Glomerular endothelial cell (primary cell): ENCODE measurements around the gene RFT1. TPM values are rescaled to one million over a fixed set of nuclear protein-coding genes. Genes with fewer than 3 reads are reported as not detected.

Experiments
- DNase-seq: peaks from one replicate; pipeline ENCODE4 v3.0.0-alpha.2; 2011; ENCODE audit warnings: low read depth, low spot score; ENCODE audit errors: extremely low read depth
- total RNA-seq: library from RNA; depleted of rRNA; stranded (reverse); fragments of >200 nt; gene quantifications from 2 replicates; pipeline ENCODE4 v1.2.3, GENCODE V29; 2015

Gene RFT1
- total RNA-seq, 1 donor from 2014 or later, result 13.5 TPM

DNA sequence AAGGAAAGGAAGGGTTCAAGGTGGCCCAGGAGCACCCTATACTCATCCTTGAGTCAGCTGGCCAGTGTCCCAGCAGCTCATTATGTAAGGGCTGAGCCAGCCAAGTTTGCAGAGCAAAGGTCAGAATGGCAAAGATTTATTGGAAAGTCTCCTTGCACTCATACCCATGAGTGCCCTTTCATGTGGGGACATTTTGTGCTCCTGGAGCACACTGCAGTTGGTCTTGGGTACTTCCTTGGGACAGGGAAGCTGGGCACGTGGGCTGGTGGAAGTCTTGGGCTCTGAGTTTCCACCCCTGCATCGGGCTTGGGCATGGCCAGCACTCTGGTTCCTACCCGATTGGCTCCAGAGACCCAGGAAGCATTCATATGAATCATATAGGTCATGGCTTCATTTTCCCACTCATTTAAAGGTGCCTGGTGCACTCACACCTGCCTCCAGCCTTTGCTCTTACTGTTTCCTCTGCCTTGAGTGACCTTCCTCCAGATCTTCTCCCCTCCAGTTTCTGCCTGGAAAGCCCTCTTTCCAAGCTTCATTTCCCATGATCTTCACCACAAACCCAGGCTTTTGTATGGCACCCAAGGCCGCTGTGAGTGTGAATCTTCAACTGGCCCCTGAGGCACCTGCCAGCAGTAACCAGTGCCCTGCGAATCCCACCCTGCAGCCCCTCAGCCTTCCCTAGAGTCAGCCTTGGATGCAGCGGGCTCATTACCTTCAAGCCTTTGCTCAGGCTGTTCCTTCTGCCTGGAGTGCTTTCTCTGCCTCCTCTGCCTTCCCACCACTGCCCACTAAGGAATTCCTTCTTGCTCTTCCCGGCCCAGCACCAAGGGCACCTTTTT is 20.2 kb upstream of the RFT1 start:
- DNase-seq, result no peak

DNA sequence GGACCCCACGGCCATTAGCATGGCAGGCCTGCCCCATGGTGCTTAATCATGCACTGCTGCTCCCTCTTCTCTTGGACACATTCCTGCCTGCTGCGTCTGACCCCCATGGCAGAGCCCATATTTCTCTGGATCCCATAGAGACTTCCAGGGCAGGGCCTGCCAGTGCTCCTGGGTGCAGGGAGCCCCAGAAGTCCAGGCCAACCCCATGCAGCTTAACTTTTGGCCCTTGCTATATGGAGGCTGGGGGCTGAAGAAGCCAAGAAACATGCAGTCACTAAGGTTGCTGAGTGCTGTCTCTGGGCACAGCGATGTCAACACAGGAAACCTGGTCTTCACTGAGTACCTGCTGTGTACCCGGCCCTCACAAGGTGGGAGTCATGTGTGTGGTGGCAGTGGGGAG is 19.5 kb upstream of the RFT1 start:
- no peak for DNase-seq

DNA sequence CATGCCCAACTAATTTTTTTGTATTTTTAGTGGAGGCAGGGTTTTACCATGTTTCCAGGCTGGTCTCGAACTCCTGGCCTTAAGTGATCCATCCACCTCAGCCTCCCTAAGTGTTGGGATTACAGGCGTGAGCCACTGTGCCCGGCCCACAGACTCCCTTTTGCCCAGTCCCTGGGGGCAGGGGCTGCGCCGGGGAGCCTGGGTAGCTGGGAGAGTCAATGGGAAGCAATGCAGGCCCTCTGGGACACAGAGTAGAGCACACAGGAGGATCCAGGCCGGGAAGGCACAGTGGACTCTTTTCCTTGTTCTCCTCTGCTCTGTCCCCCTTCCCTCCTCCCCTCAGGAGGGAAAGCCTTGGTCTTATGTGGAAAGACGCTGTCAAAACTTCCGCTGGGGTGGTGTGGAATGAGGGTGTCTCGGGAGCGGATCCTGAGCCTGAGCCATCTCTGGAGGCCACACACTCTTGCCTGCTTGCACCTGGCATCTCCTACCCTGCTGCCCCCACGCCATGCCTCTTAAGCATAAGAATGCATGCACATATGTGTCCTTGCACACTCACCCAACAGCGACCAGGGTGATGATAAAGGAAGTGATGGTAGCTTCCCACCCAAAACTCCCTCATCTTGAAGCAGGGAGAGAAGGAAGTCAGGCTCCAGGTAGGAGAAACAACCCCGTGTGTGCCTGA is 18.9 kb upstream of the RFT1 start:
- DNase-seq, result no peak

DNA sequence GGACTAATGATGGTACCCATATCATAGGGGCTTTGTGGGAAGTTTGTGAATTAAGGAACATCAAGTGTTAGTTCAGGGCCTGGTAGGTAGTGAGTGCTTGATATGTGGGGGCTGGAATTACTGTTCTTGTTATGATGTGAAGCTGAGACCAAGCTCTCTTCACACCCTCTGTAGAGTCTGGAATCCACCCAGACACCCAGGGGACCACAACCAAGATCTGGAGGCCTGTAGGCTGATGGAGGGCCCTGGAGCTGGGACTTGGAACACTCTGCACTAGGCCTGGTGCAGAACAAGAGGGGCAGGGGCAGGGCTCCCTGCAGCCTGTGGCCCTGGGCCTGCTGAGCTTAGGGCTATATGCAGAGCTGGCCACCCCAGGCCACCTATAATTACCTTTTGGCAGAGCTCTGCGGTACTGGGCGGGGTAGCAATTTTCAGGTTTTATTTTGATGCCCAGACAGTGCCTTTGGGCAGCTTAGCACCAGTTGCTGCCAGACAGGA is 17.7 kb upstream of the RFT1 start:
- no peak for DNase-seq

GRCh38 chr3:53147151-53147902 is 17.1 kb upstream of the RFT1 start:
- DNase-seq, result no peak

DNA sequence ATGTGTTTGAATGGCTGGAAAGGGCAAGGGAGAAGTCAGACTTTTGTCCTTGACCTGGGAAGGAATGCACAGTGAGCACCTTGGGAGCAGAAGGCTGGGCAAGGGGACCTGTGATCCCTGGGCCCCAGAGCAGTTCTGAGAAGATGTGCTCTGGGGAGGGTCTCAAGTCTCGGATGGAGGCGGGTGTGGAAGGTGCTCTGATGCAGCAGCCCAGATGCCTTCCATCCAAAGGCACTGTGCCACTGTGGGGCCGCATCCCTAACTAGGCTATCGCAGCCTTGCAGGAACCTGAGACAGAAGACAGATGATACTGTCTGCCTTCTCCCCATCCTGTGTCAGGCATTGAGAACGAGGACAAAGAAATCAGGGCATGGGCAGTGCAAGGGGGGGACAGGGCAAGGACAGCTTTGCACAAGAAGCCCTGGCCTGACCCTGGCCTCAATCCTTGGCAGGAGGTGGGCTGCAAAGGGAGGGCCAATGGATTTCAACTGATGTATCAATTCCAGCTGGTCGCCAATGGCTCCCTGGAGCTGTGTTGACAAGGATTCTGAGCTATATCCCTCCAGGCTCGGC is 16.2 kb upstream of the RFT1 start:
- no peak for DNase-seq

DNA sequence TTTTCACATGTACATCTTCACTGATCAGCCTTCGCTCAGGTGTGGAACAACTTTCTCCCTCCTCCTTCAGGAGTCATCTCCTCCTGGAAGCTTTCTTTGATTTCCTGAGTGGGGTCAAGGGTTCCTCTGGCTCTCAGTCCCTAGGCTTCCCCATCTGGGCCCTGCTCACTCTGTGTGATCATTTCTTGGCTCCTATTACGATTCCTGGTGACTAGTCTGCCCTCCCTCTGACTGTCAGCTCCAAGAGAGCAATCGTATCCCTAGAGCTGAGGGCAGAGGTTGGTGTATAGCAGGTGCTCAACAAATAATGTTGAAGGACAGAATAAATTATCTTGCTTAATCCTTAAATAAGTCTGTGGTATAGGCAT is 15.5 kb upstream of the RFT1 start:
- DNase-seq, result no peak

DNA sequence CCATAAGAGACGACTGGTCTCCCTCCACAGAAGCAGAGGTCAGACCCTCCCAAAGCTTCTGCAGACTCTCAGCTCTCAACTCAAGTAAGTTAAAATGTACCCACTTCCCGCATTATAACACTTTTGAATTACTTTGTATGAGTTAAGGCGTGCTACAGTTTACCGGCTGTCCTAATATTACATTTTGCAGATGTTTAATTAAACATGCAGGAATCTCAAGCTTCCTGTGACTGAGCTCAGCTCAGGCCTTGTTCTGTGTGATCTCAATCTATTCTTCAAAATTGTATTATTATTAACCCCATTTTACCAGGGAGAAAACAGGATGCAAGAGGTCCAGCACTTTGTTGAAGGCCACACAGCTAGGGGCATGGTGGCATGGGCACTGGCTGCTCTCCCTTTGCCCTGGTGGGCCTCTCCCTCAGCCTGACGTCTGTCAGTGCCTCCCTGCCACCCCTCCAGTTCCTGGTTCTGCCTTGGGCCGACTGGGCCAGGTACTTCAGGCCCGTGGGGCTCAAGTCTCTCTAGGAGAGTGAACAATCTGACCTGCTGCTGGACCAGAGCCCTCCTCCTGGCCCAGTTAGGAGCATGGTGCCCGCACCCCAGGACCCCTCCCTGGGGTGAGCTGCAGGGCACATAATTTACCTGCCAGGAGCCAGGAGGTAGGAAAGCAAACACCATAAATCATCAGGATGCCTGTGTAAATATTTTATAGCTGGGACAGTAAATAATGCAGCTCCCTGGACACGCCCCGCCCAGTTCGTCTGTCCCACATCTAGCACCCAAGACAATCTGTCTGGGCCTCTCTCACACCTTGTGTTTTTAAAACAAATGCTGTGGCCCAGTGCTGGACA is 14.9 kb upstream of the RFT1 start:
- no peak for DNase-seq

GRCh38 chr3:53144446-53144845 is 14.2 kb upstream of the RFT1 start:
- no peak for DNase-seq

DNA sequence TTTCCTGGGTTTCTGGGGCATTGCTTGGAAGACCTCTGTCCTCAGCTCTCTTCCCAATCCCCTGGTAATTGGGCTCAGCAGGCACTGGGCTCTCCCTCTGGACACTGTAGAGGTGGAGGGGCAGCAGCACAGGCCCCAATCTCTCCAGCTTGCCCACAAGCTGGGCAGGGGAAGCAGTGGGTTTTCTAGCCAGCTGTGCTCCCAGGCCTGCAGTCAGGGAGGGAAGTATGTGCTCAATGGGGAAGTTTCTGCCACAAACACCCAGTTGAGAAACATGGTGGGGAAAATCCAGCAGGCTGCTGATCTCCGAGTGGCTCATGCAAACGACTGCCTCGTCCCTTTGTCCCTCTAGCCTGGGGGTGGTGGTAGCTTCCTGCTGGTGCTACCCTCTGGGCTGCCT is 12.8 kb upstream of the RFT1 start:
- no peak for DNase-seq

- DNase-seq, result no peak
These were observed 10.9 kb upstream of the RFT1 start for GRCh38 chr3:53140847-53141845.

DNA sequence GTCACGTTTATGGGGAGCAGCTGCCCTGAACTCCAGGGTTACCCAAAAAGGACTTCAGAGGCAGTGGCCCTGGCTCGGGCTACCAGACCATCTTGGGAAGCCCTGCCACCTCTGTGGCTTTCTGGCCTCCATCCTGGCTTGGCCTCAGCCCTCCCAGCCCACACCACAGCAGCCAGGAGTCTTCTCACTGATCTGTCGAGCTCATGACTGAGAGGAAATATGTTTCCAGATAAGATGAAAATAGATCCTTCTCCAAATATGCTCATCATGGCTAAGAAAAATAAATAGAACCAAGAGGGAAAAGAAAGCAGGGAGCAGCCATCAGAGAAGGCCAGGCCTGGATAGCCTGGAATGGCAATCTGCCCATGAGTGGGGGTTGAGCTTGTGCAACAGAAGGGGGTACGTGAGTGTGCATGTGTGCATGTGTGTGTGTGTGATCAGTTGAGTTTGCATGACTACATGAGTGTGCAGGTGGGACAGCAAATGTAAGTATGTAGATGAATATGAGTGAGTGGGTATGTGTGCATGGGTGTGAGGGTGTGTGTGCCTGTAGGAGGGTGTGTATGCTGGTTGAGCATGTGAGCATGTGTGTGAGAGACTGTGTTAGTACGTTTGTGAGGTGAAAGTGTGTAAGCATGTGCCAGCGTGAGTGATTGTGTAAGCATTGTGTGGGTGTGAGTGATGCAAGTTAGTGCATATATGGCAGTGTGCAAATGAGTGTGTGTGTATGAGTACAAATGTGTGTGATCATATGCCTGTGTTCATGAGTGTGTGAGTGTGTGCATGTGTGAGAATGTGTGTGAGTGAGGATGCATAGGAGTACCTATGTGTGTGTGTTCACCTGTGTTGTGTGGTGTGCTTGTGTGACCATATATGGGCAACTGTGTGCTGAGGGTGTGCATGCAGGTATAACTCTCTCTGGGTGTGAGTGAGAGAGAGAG is 9.9 kb upstream of the RFT1 start:
- no peak for DNase-seq

DNA sequence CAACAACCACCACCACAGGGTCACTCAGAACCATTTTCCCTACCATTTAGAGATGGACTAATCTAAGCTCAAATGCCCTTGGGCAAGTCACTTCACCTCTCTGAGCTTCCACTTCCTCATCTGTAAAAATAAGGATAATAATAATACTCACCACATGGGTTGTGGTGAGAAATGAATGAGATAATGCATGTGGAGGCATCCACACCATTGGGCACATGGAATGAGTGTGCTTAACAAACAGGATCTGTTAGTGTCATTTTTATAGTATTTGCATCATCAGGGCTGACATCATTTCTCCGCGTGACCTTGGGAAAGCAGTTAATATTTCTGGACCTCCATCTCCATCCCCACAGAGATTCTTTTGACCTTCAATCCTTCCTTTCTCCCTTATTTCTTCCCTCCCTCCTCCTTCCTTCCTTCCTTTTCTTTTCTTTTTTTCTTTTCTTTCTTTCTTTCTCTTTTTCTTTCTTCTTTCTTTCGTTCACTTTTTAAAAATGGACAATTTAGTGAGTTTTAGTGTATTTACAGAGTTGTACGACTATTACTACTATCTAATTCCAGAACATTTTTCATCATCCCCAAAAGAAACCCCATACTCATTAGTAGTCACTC is 7.7 kb upstream of the RFT1 start:
- no peak for DNase-seq

- DNase-seq, result no peak
These were observed 7.0 kb upstream of the RFT1 start for GRCh38 chr3:53137221-53137620.

GRCh38 chr3:53134631-53135232 is 4.5 kb upstream of the RFT1 start:
- peak; percentile 23 for DNase-seq

- no peak for DNase-seq
These were observed 2.1 kb upstream of the RFT1 start for GRCh38 chr3:53132347-53132746.

GRCh38 chr3:53131096-53131495 is 861 bp upstream of the RFT1 start:
- DNase-seq, result no peak
